Subcutaneous abdominal adipose tissue (tissue), 5 donors: Measurements from ENCODE around the gene MAPK13.

Source experiments
- H3K27ac ChIP-seq: one replicate; pipeline ENCODE4 v1.7.0; 2013; ENCODE audit warnings: low read depth, mild to moderate bottlenecking, inconsistent platforms, low read length, moderate library complexity
- H3K27me3 ChIP-seq, 5 donors: one replicate each; pipeline ENCODE4 v1.7.0; 2013; ENCODE audit warnings: low read length in 5 of 5, inconsistent platforms in 1 of 5; ENCODE audit not compliant: control insufficient read depth in 5 of 5, insufficient read depth in 4 of 5
- H3K36me3 ChIP-seq, 5 donors: one replicate each; pipeline ENCODE4 v1.7.0; 2013; ENCODE audit warnings: low read length in 5 of 5; ENCODE audit not compliant: control insufficient read depth in 5 of 5, insufficient read depth in 5 of 5
- H3K4me1 ChIP-seq, 5 donors: one replicate each; pipeline ENCODE4 v1.7.0; 2013; ENCODE audit warnings: low read length in 5 of 5, mild to moderate bottlenecking in 3 of 5, moderate library complexity in 1 of 5; ENCODE audit not compliant: control insufficient read depth in 5 of 5, insufficient read depth in 5 of 5
- H3K4me3 ChIP-seq, 5 donors: one replicate each; pipeline ENCODE4 v1.7.0; 2013; ENCODE audit warnings: low read length in 5 of 5, low read depth in 1 of 5
- H3K9ac ChIP-seq, 5 donors: one replicate each; pipeline ENCODE4 v1.7.0; 2013; ENCODE audit warnings: low read length in 5 of 5, mild to moderate bottlenecking in 4 of 5, moderate library complexity in 3 of 5
- H3K9me3 ChIP-seq, 5 donors: one replicate each; pipeline ENCODE4 v1.7.0; 2013; ENCODE audit warnings: low read length in 5 of 5; ENCODE audit not compliant: control insufficient read depth in 5 of 5
- donor health status: healthy.
- donor health status: healthy.
- donor health status: healthy.
- donor health status: healthy.
- donor health status: healthy.

MAPK13 gene

GRCh38 chr6:36113703-36114102 lies 16.6 kb upstream of the MAPK13 start:
- H3K27me3 ChIP-seq: no peaks in the 10 kb centered on the region
- H3K27ac ChIP-seq: no peak overlapping the region
- no peak overlapping the region for H3K9ac ChIP-seq
- H3K4me1 ChIP-seq: peaks cover 0 to 7% (median 4%) of the 10 kb centered on the region in 5 donors
- H3K36me3 ChIP-seq: peaks cover 20 to 48% (median 23%) of the 10 kb centered on the region in 5 donors
- H3K4me3 ChIP-seq: no peak overlapping the region
- H3K9me3 ChIP-seq: no peaks in the 10 kb centered on the region

DNA sequence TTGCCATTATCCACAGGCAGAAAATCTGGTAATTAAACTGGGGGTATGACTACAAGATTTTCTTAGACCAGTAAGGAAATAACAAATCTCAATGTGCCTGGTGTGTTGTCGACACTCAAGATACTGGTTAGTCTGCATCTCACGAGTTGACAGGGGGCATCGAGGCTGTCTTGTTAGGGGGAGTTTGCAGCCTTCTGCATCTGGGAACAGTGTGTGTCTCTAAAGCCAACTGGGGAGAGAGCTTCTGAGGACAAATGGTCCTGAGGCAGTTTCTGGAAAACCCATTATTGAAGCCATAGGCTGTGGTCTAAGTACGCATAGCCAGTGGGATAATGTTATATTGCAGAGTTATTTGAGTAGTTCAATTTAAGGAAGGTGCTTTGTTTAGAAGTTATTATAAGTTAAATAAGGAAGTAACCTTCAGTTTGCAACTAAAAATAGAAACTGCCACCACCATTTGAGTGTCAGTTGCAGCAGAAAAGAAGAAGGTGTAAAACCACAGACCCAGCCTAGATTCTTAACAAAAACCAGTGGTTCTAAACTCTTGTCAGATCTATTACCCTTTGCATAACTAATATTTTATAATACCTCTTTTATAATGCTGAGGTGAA lies 15.4 kb upstream of the MAPK13 start:
- H3K4me3 ChIP-seq: no peak overlapping the region
- no peaks in the 10 kb centered on the region for H3K27me3 ChIP-seq
- H3K9ac ChIP-seq: no peak overlapping the region
- peaks cover 12 to 37% (median 16%) of the 10 kb centered on the region in 5 donors for H3K36me3 ChIP-seq
- no peak overlapping the region for H3K27ac ChIP-seq
- H3K4me1 ChIP-seq: peaks cover 0 to 5% (median 3%) of the 10 kb centered on the region in 5 donors
- no peaks in the 10 kb centered on the region for H3K9me3 ChIP-seq

GRCh38 chr6:36115412-36115811 lies 14.9 kb upstream of the MAPK13 start:
- Histone ChIP-seq H3K4me3 (no peak overlapping the region), H3K9ac (no peak overlapping the region), H3K4me1 (peaks cover 0 to 4% (median under 1%) of the 10 kb centered on the region in 5 donors), H3K27me3 (no peaks in the 10 kb centered on the region), H3K27ac (no peak overlapping the region), H3K36me3 (peaks cover 8 to 32% (median 14%) of the 10 kb centered on the region in 5 donors), H3K9me3 (no peaks in the 10 kb centered on the region)

GRCh38 chr6:36116066-36116864 lies 14.0 kb upstream of the MAPK13 start:
- no peak overlapping the region for H3K9ac ChIP-seq
- H3K4me3 ChIP-seq: no peak overlapping the region

GRCh38 chr6:36116943-36117342 lies 13.4 kb upstream of the MAPK13 start:
- no peaks in the 10 kb centered on the region for H3K9me3 ChIP-seq
- H3K36me3 ChIP-seq: peaks cover 2 to 18% (median 11%) of the 10 kb centered on the region in 5 donors

More at GRCh38 chr6:36116066-36116864, 14.0 kb upstream of the MAPK13 start:
- Histone ChIP-seq H3K36me3 (peaks cover 6 to 24% (median 11%) of the 10 kb centered on the region in 5 donors), H3K4me1 (peaks cover 3 to 13% (median 8%) of the 10 kb centered on the region in 5 donors), H3K27me3 (no peaks in the 10 kb centered on the region), H3K9me3 (no peaks in the 10 kb centered on the region), H3K27ac (no peak overlapping the region)

GRCh38 chr6:36117658-36118549 lies 12.4 kb upstream of the MAPK13 start:
- peaks cover 2 to 16% (median 11%) of the 10 kb centered on the region in 5 donors for H3K36me3 ChIP-seq
- no peak overlapping the region for H3K4me3 ChIP-seq
- no peaks in the 10 kb centered on the region for H3K9me3 ChIP-seq
- no peak overlapping the region for H3K9ac ChIP-seq
- peaks cover 5 to 20% (median 13%) of the 10 kb centered on the region in 5 donors for H3K4me1 ChIP-seq
- no peak overlapping the region for H3K27ac ChIP-seq
- H3K27me3 ChIP-seq: no peaks in the 10 kb centered on the region

More at GRCh38 chr6:36116943-36117342, 13.4 kb upstream of the MAPK13 start:
- no peak overlapping the region for H3K27ac ChIP-seq
- H3K27me3 ChIP-seq: no peaks in the 10 kb centered on the region
- H3K9ac ChIP-seq: no peak overlapping the region
- peaks cover 5 to 20% (median 13%) of the 10 kb centered on the region in 5 donors for H3K4me1 ChIP-seq
- H3K4me3 ChIP-seq: no peak overlapping the region

DNA sequence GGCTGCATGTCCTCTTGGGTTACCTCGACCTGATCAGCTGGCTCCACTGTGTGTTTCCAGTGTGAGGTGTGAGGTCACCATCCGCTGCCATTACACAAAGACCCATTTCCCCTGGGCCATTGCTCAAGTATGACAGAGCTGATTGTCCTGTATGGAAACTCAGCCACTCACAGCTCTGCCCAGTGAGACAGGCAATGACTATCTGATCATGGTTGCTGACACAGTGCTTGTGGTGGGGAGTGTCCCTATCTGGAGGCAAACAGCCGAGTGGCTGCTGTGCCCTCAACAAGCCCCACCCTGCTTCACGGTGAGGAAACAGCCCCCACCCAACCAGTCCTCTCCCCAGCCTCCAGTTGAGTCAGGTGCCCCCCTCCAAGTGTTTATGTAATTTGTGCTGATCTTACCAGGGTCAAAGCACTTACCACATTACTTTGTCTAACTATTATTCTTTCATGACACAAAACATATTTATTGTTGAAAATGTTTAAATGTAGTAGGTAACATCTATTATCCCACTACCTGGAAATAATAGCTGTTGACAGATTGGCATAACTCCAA lies 11.7 kb upstream of the MAPK13 start:
- no peak overlapping the region for H3K9ac ChIP-seq
- peaks cover 5 to 22% (median 13%) of the 10 kb centered on the region in 5 donors for H3K4me1 ChIP-seq
- peaks cover 2 to 16% (median 8%) of the 10 kb centered on the region in 5 donors for H3K36me3 ChIP-seq
- no peaks in the 10 kb centered on the region for H3K9me3 ChIP-seq
- H3K27ac ChIP-seq: peak overlapping the region; percentile 68
- no peak overlapping the region for H3K4me3 ChIP-seq
- no peaks in the 10 kb centered on the region for H3K27me3 ChIP-seq

GRCh38 chr6:36119209-36119608 lies 11.1 kb upstream of the MAPK13 start:
- H3K4me1 ChIP-seq: peaks cover 5 to 27% (median 16%) of the 10 kb centered on the region in 5 donors
- H3K9me3 ChIP-seq: no peaks in the 10 kb centered on the region
- no peaks in the 10 kb centered on the region for H3K27me3 ChIP-seq
- H3K27ac ChIP-seq: peak overlapping the region; percentile 68
- peaks cover 2 to 16% (median 8%) of the 10 kb centered on the region in 5 donors for H3K36me3 ChIP-seq
- no peak overlapping the region for H3K9ac ChIP-seq
- no peak overlapping the region for H3K4me3 ChIP-seq

GRCh38 chr6:36120018-36120417 lies 10.3 kb upstream of the MAPK13 start:
- Histone ChIP-seq H3K4me1 (peaks cover 5 to 29% (median 19%) of the 10 kb centered on the region in 5 donors), H3K4me3 (no peak overlapping the region), H3K27me3 (no peaks in the 10 kb centered on the region), H3K9ac (no peak overlapping the region), H3K27ac (peak overlapping the region; percentile 68), H3K36me3 (peaks cover 2 to 16% (median 8%) of the 10 kb centered on the region in 5 donors), H3K9me3 (no peaks in the 10 kb centered on the region)
